ENCODE measurements around the gene UBXN7.

DNA sequence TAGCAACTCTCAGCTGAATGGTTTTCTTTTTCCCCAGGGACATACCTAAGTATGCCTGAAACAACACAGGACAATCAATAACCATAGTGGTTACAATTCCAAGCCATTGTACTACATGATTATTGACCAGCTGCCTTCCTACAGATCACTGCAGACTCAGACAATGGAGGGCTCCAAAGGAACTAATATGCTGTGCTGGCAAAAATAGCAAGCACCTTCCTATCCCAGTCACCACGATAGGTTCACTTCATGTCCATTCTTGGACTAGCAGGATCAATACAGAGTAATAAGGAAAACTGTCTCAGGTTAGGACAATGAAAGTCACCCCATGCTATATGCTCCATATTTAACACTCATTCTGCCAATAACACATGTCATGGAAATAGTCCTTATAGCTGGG is 76.6 kb downstream of the UBXN7 start:
- TF ChIP-seq TOE1 (IDR thresholded peaks at IDR 0.05; ENCODE audit: borderline replicate concordance) (no peak), TOE1 (CRISPR knock-in tag; IDR thresholded peaks at IDR 0.05; ENCODE audit: borderline replicate concordance, low read depth) (no peak), ELF2 (CRISPR knock-in tag; IDR thresholded peaks at IDR 0.05) (no peak), CBX3 (IDR thresholded peaks at IDR 0.05; ENCODE audit: borderline replicate concordance in 1 of 2, low read length in 2 of 2) (no peak), TAF1 (IDR thresholded peaks at IDR 0.05; ENCODE audit: control insufficient read depth, extremely low read depth, insufficient read depth, low read length, severe bottlenecking) (no peak), ZNF124 (CRISPR knock-in tag; IDR thresholded peaks at IDR 0.05) (no peak)
- TF ChIP-seq, protein P1, sequence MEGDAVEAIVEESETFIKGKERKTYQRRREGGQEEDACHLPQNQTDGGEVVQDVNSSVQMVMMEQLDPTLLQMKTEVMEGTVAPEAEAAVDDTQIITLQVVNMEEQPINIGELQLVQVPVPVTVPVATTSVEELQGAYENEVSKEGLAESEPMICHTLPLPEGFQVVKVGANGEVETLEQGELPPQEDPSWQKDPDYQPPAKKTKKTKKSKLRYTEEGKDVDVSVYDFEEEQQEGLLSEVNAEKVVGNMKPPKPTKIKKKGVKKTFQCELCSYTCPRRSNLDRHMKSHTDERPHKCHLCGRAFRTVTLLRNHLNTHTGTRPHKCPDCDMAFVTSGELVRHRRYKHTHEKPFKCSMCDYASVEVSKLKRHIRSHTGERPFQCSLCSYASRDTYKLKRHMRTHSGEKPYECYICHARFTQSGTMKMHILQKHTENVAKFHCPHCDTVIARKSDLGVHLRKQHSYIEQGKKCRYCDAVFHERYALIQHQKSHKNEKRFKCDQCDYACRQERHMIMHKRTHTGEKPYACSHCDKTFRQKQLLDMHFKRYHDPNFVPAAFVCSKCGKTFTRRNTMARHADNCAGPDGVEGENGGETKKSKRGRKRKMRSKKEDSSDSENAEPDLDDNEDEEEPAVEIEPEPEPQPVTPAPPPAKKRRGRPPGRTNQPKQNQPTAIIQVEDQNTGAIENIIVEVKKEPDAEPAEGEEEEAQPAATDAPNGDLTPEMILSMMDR (IDR thresholded peaks at IDR 0.05 in 2 of 3, conservative IDR thresholded peaks at IDR 0.05 in 1 of 3; ENCODE audit: insufficient read depth in 2 of 3, low read depth in 1 of 3, low read length in 3 of 3) = no peak
- TF ChIP-seq, protein P2, sequence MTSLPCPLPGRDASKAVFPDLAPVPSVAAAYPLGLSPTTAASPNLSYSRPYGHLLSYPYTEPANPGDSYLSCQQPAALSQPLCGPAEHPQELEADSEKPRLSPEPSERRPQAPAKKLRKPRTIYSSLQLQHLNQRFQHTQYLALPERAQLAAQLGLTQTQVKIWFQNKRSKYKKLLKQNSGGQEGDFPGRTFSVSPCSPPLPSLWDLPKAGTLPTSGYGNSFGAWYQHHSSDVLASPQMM (CRISPR knock-in tag; IDR thresholded peaks at IDR 0.05) = no peak
- TF ChIP-seq, protein P3, sequence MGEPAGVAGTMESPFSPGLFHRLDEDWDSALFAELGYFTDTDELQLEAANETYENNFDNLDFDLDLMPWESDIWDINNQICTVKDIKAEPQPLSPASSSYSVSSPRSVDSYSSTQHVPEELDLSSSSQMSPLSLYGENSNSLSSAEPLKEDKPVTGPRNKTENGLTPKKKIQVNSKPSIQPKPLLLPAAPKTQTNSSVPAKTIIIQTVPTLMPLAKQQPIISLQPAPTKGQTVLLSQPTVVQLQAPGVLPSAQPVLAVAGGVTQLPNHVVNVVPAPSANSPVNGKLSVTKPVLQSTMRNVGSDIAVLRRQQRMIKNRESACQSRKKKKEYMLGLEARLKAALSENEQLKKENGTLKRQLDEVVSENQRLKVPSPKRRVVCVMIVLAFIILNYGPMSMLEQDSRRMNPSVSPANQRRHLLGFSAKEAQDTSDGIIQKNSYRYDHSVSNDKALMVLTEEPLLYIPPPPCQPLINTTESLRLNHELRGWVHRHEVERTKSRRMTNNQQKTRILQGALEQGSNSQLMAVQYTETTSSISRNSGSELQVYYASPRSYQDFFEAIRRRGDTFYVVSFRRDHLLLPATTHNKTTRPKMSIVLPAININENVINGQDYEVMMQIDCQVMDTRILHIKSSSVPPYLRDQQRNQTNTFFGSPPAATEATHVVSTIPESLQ (CRISPR knock-in tag; IDR thresholded peaks at IDR 0.05) = no peak
- TF ChIP-seq, protein P4, sequence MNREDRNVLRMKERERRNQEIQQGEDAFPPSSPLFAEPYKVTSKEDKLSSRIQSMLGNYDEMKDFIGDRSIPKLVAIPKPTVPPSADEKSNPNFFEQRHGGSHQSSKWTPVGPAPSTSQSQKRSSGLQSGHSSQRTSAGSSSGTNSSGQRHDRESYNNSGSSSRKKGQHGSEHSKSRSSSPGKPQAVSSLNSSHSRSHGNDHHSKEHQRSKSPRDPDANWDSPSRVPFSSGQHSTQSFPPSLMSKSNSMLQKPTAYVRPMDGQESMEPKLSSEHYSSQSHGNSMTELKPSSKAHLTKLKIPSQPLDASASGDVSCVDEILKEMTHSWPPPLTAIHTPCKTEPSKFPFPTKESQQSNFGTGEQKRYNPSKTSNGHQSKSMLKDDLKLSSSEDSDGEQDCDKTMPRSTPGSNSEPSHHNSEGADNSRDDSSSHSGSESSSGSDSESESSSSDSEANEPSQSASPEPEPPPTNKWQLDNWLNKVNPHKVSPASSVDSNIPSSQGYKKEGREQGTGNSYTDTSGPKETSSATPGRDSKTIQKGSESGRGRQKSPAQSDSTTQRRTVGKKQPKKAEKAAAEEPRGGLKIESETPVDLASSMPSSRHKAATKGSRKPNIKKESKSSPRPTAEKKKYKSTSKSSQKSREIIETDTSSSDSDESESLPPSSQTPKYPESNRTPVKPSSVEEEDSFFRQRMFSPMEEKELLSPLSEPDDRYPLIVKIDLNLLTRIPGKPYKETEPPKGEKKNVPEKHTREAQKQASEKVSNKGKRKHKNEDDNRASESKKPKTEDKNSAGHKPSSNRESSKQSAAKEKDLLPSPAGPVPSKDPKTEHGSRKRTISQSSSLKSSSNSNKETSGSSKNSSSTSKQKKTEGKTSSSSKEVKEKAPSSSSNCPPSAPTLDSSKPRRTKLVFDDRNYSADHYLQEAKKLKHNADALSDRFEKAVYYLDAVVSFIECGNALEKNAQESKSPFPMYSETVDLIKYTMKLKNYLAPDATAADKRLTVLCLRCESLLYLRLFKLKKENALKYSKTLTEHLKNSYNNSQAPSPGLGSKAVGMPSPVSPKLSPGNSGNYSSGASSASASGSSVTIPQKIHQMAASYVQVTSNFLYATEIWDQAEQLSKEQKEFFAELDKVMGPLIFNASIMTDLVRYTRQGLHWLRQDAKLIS (CRISPR knock-in tag; IDR thresholded peaks at IDR 0.05) = no peak

Data from K562 (cell line).